Adrenal gland (tissue), 12 donors: Measurements from ENCODE around the gene KCNMA1. TPM values are rescaled to one million over a fixed set of nuclear protein-coding genes. Genes with fewer than 3 reads are reported as not detected.

Experiments
- DNase-seq, 7 donors: peaks; one replicate each; pipeline ENCODE4 v3.0.0-alpha.2; 2019 to 2020
- H3K27ac ChIP-seq, 5 donors: fragments of 200-600 bp; sonication (generic) in 4 of 5; 1 replicate in 3 of 5; 2 replicates in 2 of 5; pipeline versions ENCODE4 v1.5.1 to v1.8.0; 2016 to 2020; ENCODE audit warnings: mild to moderate bottlenecking in 1 of 5
- H3K27me3 ChIP-seq: fragments of 200-600 bp; 2 replicates; pipeline ENCODE4 v1.8.0; 2021
- H3K36me3 ChIP-seq, 2 donors: fragments of 200-600 bp; replicated peaks in 1 of 2; 1 replicate in 1 of 2; 2 replicates in 1 of 2; pipeline versions ENCODE4 v1.5.1 to v1.8.0; 2018 to 2022
- H3K4me1 ChIP-seq, 2 donors: fragments of 200-600 bp; replicated peaks in 1 of 2; 1 replicate in 1 of 2; 2 replicates in 1 of 2; pipeline versions ENCODE4 v1.5.1 to v1.8.0; 2018 to 2021
- H3K4me3 ChIP-seq, 4 donors: fragments of 200-600 bp; sonication (generic) in 3 of 4; one replicate each; pipeline ENCODE4 v1.5.1; 2016 to 2018
- H3K9me3 ChIP-seq, 3 donors: fragments of 200-600 bp; sonication (generic) in 1 of 3; replicated peaks in 1 of 3; 1 replicate in 2 of 3; 2 replicates in 1 of 3; pipeline versions ENCODE4 v1.5.1 to v1.8.0; 2016 to 2021
- POLR2A ChIP-seq, 2 donors: fragments of 450-650 bp; IDR thresholded peaks; one replicate each; pipeline ENCODE4 v1.6.1; 2017; ENCODE audit warnings: antibody characterized with exemption in 2 of 2, mild to moderate bottlenecking in 2 of 2, moderate library complexity in 1 of 2
- WGBS, 4 donors: extraction: QIAGEN DNeasy Blood & Tissue Kit in 2 of 4; methylation state at CpG; one replicate each; pipeline versions ENCODE4 v1.1.5 to v1.1.7; 2013 to 2017; 5-methylcytosine and 5-hydroxymethylcytosine counted together
- intact Hi-C, 2 donors: fragments of 100-400 bp; cut with DNase I; formaldehyde crosslinking; loops; one replicate each; pipeline versions ENCODE4 v1.14.1 to v1.15.0; 2022 to 2023
- polyA plus RNA-seq, 3 donors: library from polyadenylated mRNA; stranded (reverse); fragments of 200-250 nt in 2 of 3; fragments of 350-450 nt in 1 of 3; fragmentation: Illumina TruSeq in 1 of 3; extraction: RNeasy Lipid Tissue Mini Kit (QIAGEN cat#74804) in 1 of 3; gene quantifications; one replicate each; pipeline ENCODE4 v1.2.3, GENCODE V29; 2013 to 2014
- total RNA-seq, 9 donors: library from RNA; depleted of rRNA in 4 of 9; stranded (reverse); fragments of >200 nt in 4 of 9; fragments of 120-200 nt in 1 of 9; fragmentation: NEBNext Ultra II Directional in 1 of 9; extraction: Animal tissue kit (Norgen Biotek cat#: 25700) in 1 of 9; gene quantifications; one replicate each; pipeline versions ENCODE4 v1.1.0 to v1.2.4, GENCODE V29; 2013 to 2023
- TF ChIP-seq, protein P1 (sequence below), 6 experiments: fragments of 450-650 bp in 4 of 6; fragments of 200-600 bp in 2 of 6; sonication (generic) in 1 of 6; IDR thresholded peaks; 1 replicate in 5 of 6; 2 replicates in 1 of 6; pipeline versions ENCODE4 v1.5.1 to v1.8.0; 2016 to 2021; ENCODE audit warnings: antibody characterized with exemption in 6 of 6, mild to moderate bottlenecking in 2 of 6, moderate library complexity in 1 of 6
- donor health status: healthy with polysubstance abuse.
- donor health status: Bipolar disorder and iron deficiency.
- donor health status: DM: yes; HTN: yes; CAD: no.
- donor health status: DM: no; HTN: no; CAD: no.
- donor health status: DM: no; HTN: no; CAD: no.
- donor health status: DM: yes; HTN: yes; CAD: no.

KCNMA1 gene
- total and polyA plus RNA-seq, 12 donors, result 6.4 to 37.7 (median 13.4) TPM

DNA sequence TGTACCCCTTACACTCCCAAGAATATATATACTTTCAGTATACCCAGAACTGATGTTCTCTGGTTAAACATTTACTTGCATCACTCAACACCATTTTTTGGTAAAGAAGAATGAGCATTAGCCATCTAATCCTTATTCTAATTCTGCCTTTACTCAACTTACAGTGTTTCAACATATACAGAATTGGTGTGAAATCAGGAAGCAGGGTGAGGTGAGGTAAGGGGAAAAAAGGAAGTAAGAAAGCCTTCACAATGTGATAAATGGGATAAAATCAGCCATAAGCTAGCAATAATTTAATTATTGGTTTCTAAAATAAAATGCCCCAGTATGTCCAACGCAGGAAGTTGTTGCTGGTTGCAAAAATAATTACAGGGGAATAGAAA, 605.4 kb downstream of the KCNMA1 start:
- intact Hi-C loops, result no loop called here
- H3K9me3 ChIP-seq, result no peaks in the 10 kb centered on the region
- DNase-seq, result no peak
- TF ChIP-seq, protein P1, sequence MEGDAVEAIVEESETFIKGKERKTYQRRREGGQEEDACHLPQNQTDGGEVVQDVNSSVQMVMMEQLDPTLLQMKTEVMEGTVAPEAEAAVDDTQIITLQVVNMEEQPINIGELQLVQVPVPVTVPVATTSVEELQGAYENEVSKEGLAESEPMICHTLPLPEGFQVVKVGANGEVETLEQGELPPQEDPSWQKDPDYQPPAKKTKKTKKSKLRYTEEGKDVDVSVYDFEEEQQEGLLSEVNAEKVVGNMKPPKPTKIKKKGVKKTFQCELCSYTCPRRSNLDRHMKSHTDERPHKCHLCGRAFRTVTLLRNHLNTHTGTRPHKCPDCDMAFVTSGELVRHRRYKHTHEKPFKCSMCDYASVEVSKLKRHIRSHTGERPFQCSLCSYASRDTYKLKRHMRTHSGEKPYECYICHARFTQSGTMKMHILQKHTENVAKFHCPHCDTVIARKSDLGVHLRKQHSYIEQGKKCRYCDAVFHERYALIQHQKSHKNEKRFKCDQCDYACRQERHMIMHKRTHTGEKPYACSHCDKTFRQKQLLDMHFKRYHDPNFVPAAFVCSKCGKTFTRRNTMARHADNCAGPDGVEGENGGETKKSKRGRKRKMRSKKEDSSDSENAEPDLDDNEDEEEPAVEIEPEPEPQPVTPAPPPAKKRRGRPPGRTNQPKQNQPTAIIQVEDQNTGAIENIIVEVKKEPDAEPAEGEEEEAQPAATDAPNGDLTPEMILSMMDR (IDR thresholded peaks at IDR 0.05), result no peak
- no peak for TF ChIP-seq POLR2A (IDR thresholded peaks at IDR 0.05)
- H3K4me1 ChIP-seq, result peaks cover 0 to 14% of the 10 kb centered on the region in 2 donors
- 51 to 71% (median 67%) methylated on average over 1 of the region's 1 CpG for WGBS, 4 donors
- H3K27me3 ChIP-seq, result no peaks in the 10 kb centered on the region
- H3K27ac ChIP-seq, result no peak overlapping the region
- no peaks in the 10 kb centered on the region for H3K36me3 ChIP-seq
- H3K4me3 ChIP-seq, result no peak overlapping the region

DNA sequence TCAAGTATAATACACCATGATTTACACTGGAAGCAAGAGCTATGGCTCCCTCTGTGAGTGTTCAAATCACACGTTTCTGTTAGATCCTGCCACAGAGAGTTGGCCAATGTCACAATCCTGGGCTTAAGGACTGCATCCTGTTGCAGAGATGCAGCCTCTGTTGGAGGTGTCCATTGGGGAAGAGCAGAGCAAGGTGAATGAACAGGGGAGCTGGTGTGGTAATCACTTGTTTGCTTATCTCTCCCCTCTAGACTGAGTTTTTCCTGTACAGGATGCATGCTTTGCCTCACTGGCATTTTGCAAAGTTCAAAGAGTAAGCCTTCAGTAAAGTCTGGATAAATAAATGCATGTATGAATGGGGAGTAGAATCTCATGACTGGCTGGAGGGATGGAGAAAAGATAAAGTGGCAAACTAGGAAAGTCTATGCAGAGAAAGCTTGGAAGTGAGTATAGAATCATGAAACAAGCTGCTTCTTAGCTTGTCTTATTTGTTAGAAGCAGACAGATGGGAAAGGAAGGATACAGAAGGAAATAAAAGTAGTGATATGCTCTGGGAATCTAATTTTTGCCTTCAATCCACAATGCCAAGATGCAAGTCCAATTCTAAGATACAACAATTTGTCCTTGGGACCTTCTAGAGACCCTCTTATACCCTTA, 605.9 kb downstream of the KCNMA1 start:
- peaks cover 0 to 14% of the 10 kb centered on the region in 2 donors for H3K4me1 ChIP-seq
- no peak for DNase-seq
- H3K27ac ChIP-seq, result no peak overlapping the region
- intact Hi-C loops, result no loop called here
- no peaks in the 10 kb centered on the region for H3K27me3 ChIP-seq
- TF ChIP-seq POLR2A (IDR thresholded peaks at IDR 0.05), result no peak
- TF ChIP-seq, protein P1 (IDR thresholded peaks at IDR 0.05), result no peak
- no peaks in the 10 kb centered on the region for H3K36me3 ChIP-seq
- H3K4me3 ChIP-seq, result no peak overlapping the region
- WGBS, 4 donors, result 51 to 61% (median 58%) methylated on average over 1 of the region's 1 CpG
- no peaks in the 10 kb centered on the region for H3K9me3 ChIP-seq

DNA sequence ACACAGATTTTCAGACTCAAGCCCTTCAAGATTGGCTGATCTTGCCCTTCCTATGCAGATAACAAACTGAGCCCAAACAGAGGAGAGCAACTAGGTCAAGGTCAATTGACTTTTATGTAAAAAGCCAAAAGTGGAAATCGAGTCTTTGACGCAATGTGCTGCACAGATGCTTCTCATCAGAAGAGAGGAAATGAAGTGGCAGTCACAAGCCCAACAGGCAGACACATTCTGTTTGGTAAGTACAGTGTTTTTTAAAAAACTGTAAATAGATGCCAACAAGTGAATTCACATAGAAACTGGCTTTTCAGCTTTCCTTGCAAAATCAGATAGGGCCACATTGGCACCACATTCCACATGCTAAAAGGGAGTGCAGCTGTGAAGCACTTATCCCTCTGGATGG, 606.6 kb downstream of the KCNMA1 start:
- Histone ChIP-seq H3K27me3 (no peaks in the 10 kb centered on the region), H3K4me3 (no peak overlapping the region), H3K36me3 (no peaks in the 10 kb centered on the region), H3K27ac (no peak overlapping the region), H3K4me1 (peaks cover 0 to 14% of the 10 kb centered on the region in 2 donors), H3K9me3 (no peaks in the 10 kb centered on the region)
- TF ChIP-seq POLR2A (IDR thresholded peaks at IDR 0.05), result no peak
- TF ChIP-seq, protein P1 (IDR thresholded peaks at IDR 0.05), result no peak
- WGBS, 4 donors, result 30 to 50% (median 42%) methylated on average over 2 of the region's 2 CpGs
- no peak for DNase-seq
- intact Hi-C loops, result no loop called here

DNA sequence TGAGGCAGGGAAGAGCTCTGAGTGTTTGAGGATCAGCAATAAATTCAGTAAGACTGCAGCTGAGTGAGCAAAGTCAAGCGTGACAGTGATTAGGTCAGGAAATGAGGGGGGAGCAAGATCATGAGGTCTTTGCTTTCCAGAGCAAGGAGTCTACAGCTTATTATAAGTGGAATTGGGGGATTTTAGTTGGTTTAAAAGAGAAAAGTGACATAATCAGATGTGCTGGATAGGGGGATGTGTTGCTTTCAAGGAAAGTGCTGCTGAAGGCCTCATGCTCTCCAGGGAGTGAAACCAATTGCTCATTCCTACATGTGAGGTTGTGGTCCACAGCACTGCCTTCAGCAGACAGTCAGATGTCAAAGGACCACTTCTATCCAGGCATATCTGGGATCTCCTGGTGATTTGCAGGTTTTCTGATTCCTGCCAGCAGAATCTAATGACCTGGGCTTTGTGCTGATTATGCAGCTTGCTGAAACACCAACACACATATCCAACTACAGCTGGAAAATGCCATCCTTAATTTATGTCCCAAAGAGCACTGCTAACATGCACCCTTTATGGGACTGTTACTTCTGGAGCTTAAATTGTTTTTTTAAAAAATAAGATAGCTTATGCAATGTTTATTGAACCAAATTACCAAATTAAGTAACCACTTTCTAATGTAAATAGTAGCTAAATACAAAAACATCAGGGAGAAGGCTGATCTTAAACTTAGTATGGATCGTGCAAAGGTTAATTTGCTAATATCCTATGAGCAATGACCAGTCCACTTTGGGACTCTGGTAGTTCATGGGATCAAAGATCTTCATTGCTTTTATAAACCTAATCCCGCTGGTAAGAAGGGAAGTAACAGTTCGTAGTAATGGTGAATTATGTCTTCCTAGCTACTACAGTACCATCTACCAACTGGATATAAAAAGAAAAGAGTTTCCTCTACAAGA, 607.6 kb downstream of the KCNMA1 start:
- Histone ChIP-seq H3K4me1 (peaks cover 0 to 14% of the 10 kb centered on the region in 2 donors), H3K4me3 (no peak overlapping the region), H3K9me3 (no peaks in the 10 kb centered on the region), H3K27me3 (no peaks in the 10 kb centered on the region), H3K27ac (no peak overlapping the region), H3K36me3 (no peaks in the 10 kb centered on the region)
- WGBS, 4 donors, result 78 to 84% (median 82%) methylated on average over 4 of the region's 4 CpGs
- DNase-seq, result no peak
- intact Hi-C loops, result no loop called here
- TF ChIP-seq, protein P1 (IDR thresholded peaks at IDR 0.05), result no peak
- TF ChIP-seq POLR2A (IDR thresholded peaks at IDR 0.05), result no peak
